Bronchial epithelial cell (primary cell): Measurements from ENCODE around the gene MPO. TPM values are rescaled to one million over a fixed set of nuclear protein-coding genes. Genes with fewer than 3 reads are reported as not detected.

ENCODE experiments used
- DNase-seq: peaks from one replicate; pipeline ENCODE4 v3.0.0-alpha.2; 2010; ENCODE audit warnings: low read depth
- FAIRE-seq: peaks from 2 replicates; lab custom pipeline; 2011; peaks lifted over from hg19 to GRCh38; lab: Jason Lieb, UNC
- H3K27me3 ChIP-seq: 2 replicates; pipeline ENCODE4 v1.5.1; 2011; ENCODE audit warnings: low read length; ENCODE audit not compliant: control insufficient read depth, insufficient read depth
- H3K36me3 ChIP-seq: 2 replicates; pipeline ENCODE4 v1.5.1; 2011; ENCODE audit warnings: low read length; ENCODE audit not compliant: control insufficient read depth, insufficient read depth
- H3K4me3 ChIP-seq: 2 replicates; pipeline ENCODE4 v1.5.1; 2011; ENCODE audit warnings: mild to moderate bottlenecking, low read depth, low read length, control low read depth
- CTCF ChIP-seq: IDR thresholded peaks from 2 replicates; pipeline ENCODE4 v1.5.1; 2011; ENCODE audit warnings: mild to moderate bottlenecking, moderate library complexity, low read length, control low read depth, inconsistent platforms; ENCODE audit not compliant: insufficient read depth, severe bottlenecking
- total RNA-seq: library from RNA; depleted of rRNA; stranded (reverse); fragments of >200 nt; gene quantifications from 2 replicates; pipeline ENCODE4 v1.2.1, GENCODE V29; 2014

MPO gene
- total RNA-seq, 1 donor from 2014 or later = not detected

GRCh38 chr17:58254803-58255202 lies 25.9 kb downstream of the MPO start:
- DNase-seq = no peak
- Histone ChIP-seq H3K36me3 (no peaks in the 10 kb centered on the region), H3K27me3 (peaks cover 11% of the 10 kb centered on the region), H3K4me3 (no peak overlapping the region)
- FAIRE-seq = no peak
- peak; percentile 46 for TF ChIP-seq CTCF

GRCh38 chr17:58253082-58253481 lies 27.7 kb downstream of the MPO start:
- no peak for DNase-seq
- TF ChIP-seq CTCF = no peak
- Histone ChIP-seq H3K27me3 (peaks cover 20% of the 10 kb centered on the region), H3K4me3 (no peak overlapping the region), H3K36me3 (no peaks in the 10 kb centered on the region)
- no peak for FAIRE-seq

- FAIRE-seq = no peak
- Histone ChIP-seq H3K4me3 (no peak overlapping the region), H3K36me3 (no peaks in the 10 kb centered on the region), H3K27me3 (peaks cover 22% of the 10 kb centered on the region)
- DNase-seq = no peak
- TF ChIP-seq CTCF = no peak
Observed at GRCh38 chr17:58252141-58252540, 28.6 kb downstream of the MPO start.

GRCh38 chr17:58250344-58251011 lies 30.3 kb downstream of the MPO start:
- H3K27me3 ChIP-seq = peaks cover 22% of the 10 kb centered on the region
- no peaks in the 10 kb centered on the region for H3K36me3 ChIP-seq
- FAIRE-seq = peak; percentile 23
- DNase-seq = no peak
- no peak overlapping the region for H3K4me3 ChIP-seq
- no peak for TF ChIP-seq CTCF

- no peaks in the 10 kb centered on the region for H3K36me3 ChIP-seq
- peak; percentile 94 for TF ChIP-seq CTCF
- peaks cover 25% of the 10 kb centered on the region for H3K27me3 ChIP-seq
- FAIRE-seq (no peak), DNase-seq (no peak)
- H3K4me3 ChIP-seq = peak overlapping the region; percentile 31
Observed at GRCh38 chr17:58249270-58250133, 31.2 kb downstream of the MPO start.
